ENCODE measurements around the gene SLC8A1.
A peak's percentile ranks its signal among the peaks of the same experiment; 100 is the strongest.

SLC8A1 gene

DNA sequence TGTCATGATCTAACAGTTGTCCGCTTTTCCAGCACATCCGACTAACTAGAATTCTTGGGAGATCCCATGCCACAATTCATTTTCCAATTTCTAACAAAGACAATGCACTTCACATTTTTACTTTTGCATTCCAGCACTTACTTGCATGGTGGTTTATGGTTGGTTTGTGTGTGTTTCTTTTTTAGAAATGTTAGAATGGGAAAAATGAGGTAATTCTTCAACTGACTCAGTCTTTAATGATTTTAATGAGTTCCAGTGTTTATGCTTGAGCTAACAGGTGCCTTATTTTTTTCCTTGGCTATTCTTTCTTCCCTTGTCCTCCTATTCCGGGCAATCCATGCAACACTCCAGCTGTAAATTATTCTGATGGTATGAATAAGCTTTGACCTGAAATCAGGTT, 46.4 kb downstream of the SLC8A1 start:
- intact Hi-C loops (cut with DNase I; ENCODE audit: low total_unique reads): no loop called here
- peaks cover 0 to 18% (median 5%) of the 10 kb centered on the region in 4 donors for H3K4me1 ChIP-seq
- no peak for TF ChIP-seq CTCF (IDR thresholded peaks at IDR 0.05)
- H3K36me3 ChIP-seq: no peaks in the 10 kb centered on the region
- H3K4me3 ChIP-seq: no peak overlapping the region
- H3K27me3 ChIP-seq: no peaks in the 10 kb centered on the region
- H3K9me3 ChIP-seq: no peaks in the 10 kb centered on the region
- no peak for DNase-seq
- no peak overlapping the region for H3K27ac ChIP-seq

DNA sequence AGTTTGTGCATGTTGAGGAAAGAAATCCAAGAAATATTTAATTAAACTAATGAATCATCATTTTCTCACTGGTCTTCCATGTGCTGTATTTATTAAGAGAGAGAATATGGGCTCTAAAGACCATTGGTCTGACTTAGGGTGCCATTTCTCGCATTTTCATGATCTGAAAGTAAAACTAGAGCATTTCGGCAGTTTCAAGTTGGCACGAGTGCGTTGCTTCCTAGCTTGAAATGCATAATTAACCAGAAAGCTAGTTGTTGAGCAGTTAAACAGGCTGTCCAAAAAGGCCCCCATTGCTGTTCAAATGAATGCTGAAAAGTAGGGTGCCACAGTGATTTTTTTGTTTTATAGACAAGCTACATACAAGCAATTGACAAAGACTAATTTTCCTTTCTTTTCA, 47.4 kb downstream of the SLC8A1 start:
- TF ChIP-seq CTCF (IDR thresholded peaks at IDR 0.05): no peak
- Histone ChIP-seq H3K27ac (no peak overlapping the region), H3K36me3 (no peaks in the 10 kb centered on the region), H3K4me1 (peaks cover 0 to 27% (median 5%) of the 10 kb centered on the region in 4 donors), H3K9me3 (no peaks in the 10 kb centered on the region), H3K27me3 (no peaks in the 10 kb centered on the region), H3K4me3 (no peak overlapping the region)
- intact Hi-C loops (cut with DNase I; ENCODE audit: low total_unique reads): no loop called here
- no peak for DNase-seq

DNA sequence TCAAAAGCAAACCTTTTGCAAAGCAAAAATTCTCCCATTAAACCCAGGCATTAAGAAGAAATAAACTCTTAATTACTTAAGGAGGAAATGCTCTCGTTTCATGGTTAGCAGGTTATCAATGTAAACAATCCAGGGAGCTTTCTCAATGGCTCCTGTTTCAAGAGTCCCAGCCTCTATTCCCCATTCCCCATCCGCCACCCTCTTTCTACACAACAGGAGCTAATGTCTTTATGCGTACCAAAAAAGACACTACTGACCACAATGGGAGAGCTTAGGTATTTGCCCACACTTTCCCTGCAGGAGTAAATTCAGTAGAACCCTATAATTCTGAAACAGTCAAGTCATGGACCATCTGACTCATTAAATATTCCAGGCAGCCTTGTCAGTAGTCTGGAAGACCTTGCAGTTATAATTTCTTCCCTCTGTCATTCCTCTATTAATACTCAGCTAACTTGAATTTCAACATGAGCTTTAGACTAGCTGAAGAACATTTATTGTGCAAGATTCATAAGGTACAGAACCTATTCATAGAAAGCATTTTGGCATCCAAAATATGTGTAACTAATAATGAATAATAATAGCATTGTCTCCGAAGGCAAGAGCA, 48.6 kb downstream of the SLC8A1 start:
- TF ChIP-seq CTCF (IDR thresholded peaks at IDR 0.05): no peak
- intact Hi-C loops (cut with DNase I; ENCODE audit: low total_unique reads): no loop called here
- DNase-seq: no peak
- peaks cover 0 to 28% (median 5%) of the 10 kb centered on the region in 4 donors for H3K4me1 ChIP-seq
- no peaks in the 10 kb centered on the region for H3K27me3 ChIP-seq
- H3K27ac ChIP-seq: peak overlapping the region in 1 of 2 donors; percentile 12
- H3K36me3 ChIP-seq: no peaks in the 10 kb centered on the region
- H3K9me3 ChIP-seq: no peaks in the 10 kb centered on the region
- H3K4me3 ChIP-seq: no peak overlapping the region

DNA sequence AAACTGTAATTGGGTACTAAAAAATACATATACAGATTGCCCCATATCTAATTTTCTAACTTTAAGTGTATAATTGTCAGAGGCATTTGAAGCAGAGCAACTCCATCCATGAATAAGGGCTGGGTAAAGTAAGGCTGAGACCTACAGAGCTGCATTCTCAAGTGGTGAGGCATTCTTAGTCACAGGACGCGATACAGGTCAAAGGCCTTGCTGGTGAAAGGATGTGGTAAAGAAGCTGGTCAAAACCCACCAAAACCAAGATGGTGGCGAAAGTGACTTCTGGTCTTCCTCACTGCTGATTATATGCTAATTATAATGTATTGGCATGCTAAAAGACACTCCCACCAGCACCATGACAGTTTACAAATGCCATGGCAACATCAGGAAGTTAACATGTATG, 50.0 kb downstream of the SLC8A1 start:
- no peaks in the 10 kb centered on the region for H3K9me3 ChIP-seq
- H3K27me3 ChIP-seq: no peaks in the 10 kb centered on the region
- no peaks in the 10 kb centered on the region for H3K36me3 ChIP-seq
- no peak for TF ChIP-seq CTCF (IDR thresholded peaks at IDR 0.05)
- intact Hi-C loops (cut with DNase I; ENCODE audit: low total_unique reads): no loop called here
- H3K4me1 ChIP-seq: peaks cover 0 to 24% (median 5%) of the 10 kb centered on the region in 4 donors
- DNase-seq: no peak
- H3K27ac ChIP-seq: no peak overlapping the region
- H3K4me3 ChIP-seq: no peak overlapping the region

- intact Hi-C loops (cut with DNase I; ENCODE audit: low total_unique reads): no loop called here
- Histone ChIP-seq H3K9me3 (no peaks in the 10 kb centered on the region), H3K27me3 (no peaks in the 10 kb centered on the region), H3K27ac (peak overlapping the region in 1 of 2 donors; percentile 7), H3K4me3 (no peak overlapping the region), H3K4me1 (peaks cover 0 to 33% (median 5%) of the 10 kb centered on the region in 4 donors), H3K36me3 (no peaks in the 10 kb centered on the region)
- DNase-seq: no peak
- no peak for TF ChIP-seq CTCF (IDR thresholded peaks at IDR 0.05)
Measured at GRCh38 chr2:40400336-40400953, 51.4 kb downstream of the SLC8A1 start.
